Naive B cell (primary cell): Measurements from ENCODE around the gene UGT1A3. TPM values are rescaled to one million over a fixed set of nuclear protein-coding genes. Genes with fewer than 3 reads are reported as not detected.

ENCODE experiments used
- ATAC-seq, 2 donors: fragments of 150-1000 bp; cut with Tn5 transposase; 2 replicates each; pipeline ENCODE4 v1.10.0; 2021; ENCODE audit warnings: low read depth in 2 of 2, mild to moderate bottlenecking in 2 of 2, moderate library complexity in 2 of 2
- DNase-seq: peaks from one replicate; pipeline ENCODE4 v3.0.0; 2022
- H3K27ac Mint-ChIP-seq, 6 donors: one replicate each; pipeline ENCODE4 v1.8.0; 2020 to 2022; ENCODE audit warnings: mild to moderate bottlenecking in 6 of 6, mixed read lengths in 6 of 6, moderate library complexity in 5 of 6, inconsistent platforms in 2 of 6
- H3K27me3 Mint-ChIP-seq, 3 donors: one replicate each; pipeline ENCODE4 v1.8.0; 2021 to 2022; ENCODE audit warnings: mixed read lengths in 3 of 3, mild to moderate bottlenecking in 1 of 3
- H3K36me3 Mint-ChIP-seq, 2 donors: one replicate each; pipeline ENCODE4 v1.8.0; 2020 to 2022; ENCODE audit warnings: mixed read lengths in 2 of 2, inconsistent platforms in 1 of 2, mild to moderate bottlenecking in 1 of 2
- H3K4me1 Mint-ChIP-seq, 3 donors: one replicate each; pipeline ENCODE4 v1.8.0; 2020 to 2022; ENCODE audit warnings: mixed read lengths in 3 of 3, inconsistent platforms in 1 of 3, mild to moderate bottlenecking in 1 of 3, moderate library complexity in 1 of 3
- H3K4me3 Mint-ChIP-seq, 8 donors: one replicate each; pipeline ENCODE4 v1.8.0; 2020 to 2022; ENCODE audit warnings: mild to moderate bottlenecking in 8 of 8, mixed read lengths in 8 of 8, moderate library complexity in 8 of 8, inconsistent platforms in 2 of 8
- H3K9me3 Mint-ChIP-seq, 7 donors: one replicate each; pipeline ENCODE4 v1.8.0; 2020 to 2022; ENCODE audit warnings: mixed read lengths in 7 of 7, mild to moderate bottlenecking in 5 of 7, inconsistent platforms in 2 of 7, moderate library complexity in 1 of 7
- polyA plus RNA-seq, 6 donors: library from polyadenylated mRNA; unstranded; fragments of 300-500 nt; fragmentation: Illumina TruSeq; gene quantifications; one replicate each; pipeline ENCODE4 v1.2.3, GENCODE V29; 2021; ENCODE audit warnings: low read depth in 6 of 6

UGT1A3 gene
- polyA plus RNA-seq, 6 donors from 2014 or later = not detected

- DNase-seq (no peak), ATAC-seq (no peak)
- Mint-ChIP-seq H3K4me1 (no peaks in the 10 kb centered on the region), H3K4me3 (no peak overlapping the region), H3K27ac (no peak overlapping the region), H3K27me3 (peaks cover 6 to 20% (median 13%) of the 10 kb centered on the region in 3 donors), H3K36me3 (no peaks in the 10 kb centered on the region), H3K9me3 (no peaks in the 10 kb centered on the region)
Measured at GRCh38 chr2:233811087-233811486, 82.2 kb downstream of the UGT1A3 start.

GRCh38 chr2:233811732-233812131 is 82.9 kb downstream of the UGT1A3 start:
- H3K27ac Mint-ChIP-seq = no peak overlapping the region
- peaks cover 6 to 25% (median 13%) of the 10 kb centered on the region in 3 donors for H3K27me3 Mint-ChIP-seq
- no peaks in the 10 kb centered on the region for H3K9me3 Mint-ChIP-seq
- H3K4me3 Mint-ChIP-seq = no peak overlapping the region
- no peaks in the 10 kb centered on the region for H3K36me3 Mint-ChIP-seq
- ATAC-seq = no peak
- DNase-seq = no peak
- H3K4me1 Mint-ChIP-seq = no peaks in the 10 kb centered on the region

GRCh38 chr2:233813236-233814055 is 84.6 kb downstream of the UGT1A3 start:
- no peak overlapping the region for H3K4me3 Mint-ChIP-seq
- H3K4me1 Mint-ChIP-seq = no peaks in the 10 kb centered on the region
- ATAC-seq (no peak), DNase-seq (no peak)
- no peak overlapping the region for H3K27ac Mint-ChIP-seq
- H3K36me3 Mint-ChIP-seq = no peaks in the 10 kb centered on the region
- H3K9me3 Mint-ChIP-seq = no peaks in the 10 kb centered on the region
- H3K27me3 Mint-ChIP-seq = peaks cover 6 to 41% (median 19%) of the 10 kb centered on the region in 3 donors

- no peaks in the 10 kb centered on the region for H3K9me3 Mint-ChIP-seq
- no peak for ATAC-seq
- DNase-seq = no peak
- no peak overlapping the region for H3K27ac Mint-ChIP-seq
- no peak overlapping the region for H3K4me3 Mint-ChIP-seq
- no peaks in the 10 kb centered on the region for H3K4me1 Mint-ChIP-seq
- H3K27me3 Mint-ChIP-seq = peaks cover 6 to 41% (median 17%) of the 10 kb centered on the region in 3 donors
- no peaks in the 10 kb centered on the region for H3K36me3 Mint-ChIP-seq
Measured at GRCh38 chr2:233814056-233814835, 85.4 kb downstream of the UGT1A3 start.

- no peak for DNase-seq
- H3K4me1 Mint-ChIP-seq = no peaks in the 10 kb centered on the region
- no peaks in the 10 kb centered on the region for H3K36me3 Mint-ChIP-seq
- H3K9me3 Mint-ChIP-seq = no peaks in the 10 kb centered on the region
- peaks cover 4 to 40% (median 15%) of the 10 kb centered on the region in 3 donors for H3K27me3 Mint-ChIP-seq
- no peak overlapping the region for H3K27ac Mint-ChIP-seq
- no peak overlapping the region for H3K4me3 Mint-ChIP-seq
- ATAC-seq = no peak
Measured at GRCh38 chr2:233815861-233816260, 87.0 kb downstream of the UGT1A3 start.

- no peaks in the 10 kb centered on the region for H3K36me3 Mint-ChIP-seq
- H3K9me3 Mint-ChIP-seq = no peaks in the 10 kb centered on the region
- DNase-seq (no peak), ATAC-seq (no peak)
- H3K27ac Mint-ChIP-seq = no peak overlapping the region
- H3K27me3 Mint-ChIP-seq = peaks cover 7 to 41% (median 11%) of the 10 kb centered on the region in 3 donors
- no peaks in the 10 kb centered on the region for H3K4me1 Mint-ChIP-seq
- H3K4me3 Mint-ChIP-seq = peak overlapping the region in 1 of 8 donors; percentile 36
Measured at GRCh38 chr2:233816334-233816733, 87.5 kb downstream of the UGT1A3 start.

GRCh38 chr2:233816771-233817170 is 87.9 kb downstream of the UGT1A3 start:
- H3K27me3 Mint-ChIP-seq = peaks cover 8 to 37% (median 11%) of the 10 kb centered on the region in 3 donors
- DNase-seq = no peak
- H3K36me3 Mint-ChIP-seq = no peaks in the 10 kb centered on the region
- H3K9me3 Mint-ChIP-seq = no peaks in the 10 kb centered on the region
- no peak overlapping the region for H3K4me3 Mint-ChIP-seq
- H3K27ac Mint-ChIP-seq = no peak overlapping the region
- ATAC-seq = no peak
- H3K4me1 Mint-ChIP-seq = no peaks in the 10 kb centered on the region

GRCh38 chr2:233817361-233817911 is 88.6 kb downstream of the UGT1A3 start:
- no peaks in the 10 kb centered on the region for H3K36me3 Mint-ChIP-seq
- H3K4me3 Mint-ChIP-seq = no peak overlapping the region
- DNase-seq (no peak), ATAC-seq (no peak)
- H3K27ac Mint-ChIP-seq = no peak overlapping the region
- peaks cover 8 to 31% (median 11%) of the 10 kb centered on the region in 3 donors for H3K27me3 Mint-ChIP-seq
- H3K4me1 Mint-ChIP-seq = no peaks in the 10 kb centered on the region
- H3K9me3 Mint-ChIP-seq = no peaks in the 10 kb centered on the region

- no peak overlapping the region for H3K4me3 Mint-ChIP-seq
- H3K4me1 Mint-ChIP-seq = no peaks in the 10 kb centered on the region
- ATAC-seq (no peak), DNase-seq (no peak)
- H3K36me3 Mint-ChIP-seq = no peaks in the 10 kb centered on the region
- peaks cover 8 to 31% (median 11%) of the 10 kb centered on the region in 3 donors for H3K27me3 Mint-ChIP-seq
- H3K9me3 Mint-ChIP-seq = no peaks in the 10 kb centered on the region
- H3K27ac Mint-ChIP-seq = no peak overlapping the region
Measured at GRCh38 chr2:233817995-233818638, 89.3 kb downstream of the UGT1A3 start.

- Mint-ChIP-seq H3K4me1 (no peaks in the 10 kb centered on the region), H3K36me3 (no peaks in the 10 kb centered on the region), H3K4me3 (no peak overlapping the region), H3K27me3 (peaks cover 8 to 31% (median 11%) of the 10 kb centered on the region in 3 donors), H3K27ac (no peak overlapping the region), H3K9me3 (no peaks in the 10 kb centered on the region)
- ATAC-seq (no peak), DNase-seq (no peak)
Measured at GRCh38 chr2:233818639-233819621, 90.1 kb downstream of the UGT1A3 start.

- ATAC-seq = no peak
- H3K4me3 Mint-ChIP-seq = peak overlapping the region in 1 of 8 donors; percentile 32
- H3K27me3 Mint-ChIP-seq = peaks cover 8 to 31% (median 11%) of the 10 kb centered on the region in 3 donors
- no peaks in the 10 kb centered on the region for H3K36me3 Mint-ChIP-seq
- H3K4me1 Mint-ChIP-seq = no peaks in the 10 kb centered on the region
- no peak for DNase-seq
- H3K27ac Mint-ChIP-seq = no peak overlapping the region
- no peaks in the 10 kb centered on the region for H3K9me3 Mint-ChIP-seq
Measured at GRCh38 chr2:233819884-233820773, 91.3 kb downstream of the UGT1A3 start.

- no peak overlapping the region for H3K27ac Mint-ChIP-seq
- H3K4me3 Mint-ChIP-seq = no peak overlapping the region
- H3K9me3 Mint-ChIP-seq = no peaks in the 10 kb centered on the region
- H3K27me3 Mint-ChIP-seq = peaks cover 8 to 31% (median 11%) of the 10 kb centered on the region in 3 donors
- H3K4me1 Mint-ChIP-seq = no peaks in the 10 kb centered on the region
- no peaks in the 10 kb centered on the region for H3K36me3 Mint-ChIP-seq
- DNase-seq = no peak
- ATAC-seq = no peak
Measured at GRCh38 chr2:233820774-233821105, 91.9 kb downstream of the UGT1A3 start.
